ENCODE results near the gene PDSS1. TPM values are rescaled to one million over a fixed set of nuclear protein-coding genes. Genes with fewer than 3 reads are reported as not detected.

The PDSS1 gene
- total RNA-seq, 1 donor from 2014 or later, result 18.4 TPM

DNA sequence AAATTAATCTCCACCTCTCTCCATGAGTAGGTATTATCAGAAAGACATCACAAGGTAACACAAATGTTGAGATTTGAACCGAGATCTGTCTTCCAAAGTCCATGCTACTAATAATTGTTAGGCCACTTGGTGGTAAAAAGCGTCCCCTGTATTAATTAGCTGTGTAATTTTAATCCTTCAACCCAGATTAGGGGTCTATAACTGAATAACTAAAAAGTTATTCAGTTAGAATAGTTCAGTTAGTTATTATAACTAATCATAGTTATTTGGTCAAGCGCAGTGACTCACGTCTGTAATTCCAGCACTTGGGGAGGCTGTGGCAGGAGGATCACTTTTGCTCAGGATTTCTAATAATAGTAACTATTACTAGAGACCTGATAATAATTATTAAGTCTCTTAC is 5.6 kb downstream of the PDSS1 start:
- Histone ChIP-seq H3K27ac (no peak overlapping the region), H3K4me3 (no peak overlapping the region), H3K27me3 (no peaks in the 10 kb centered on the region), H3K4me1 (peaks cover 10% of the 10 kb centered on the region), H3K36me3 (peaks cover 3 to 8% of the 10 kb centered on the region in 2 donors), H3K9me3 (no peaks in the 10 kb centered on the region)
- no peak for DNase-seq (ENCODE audit: extremely low spot score in 2 of 2)
- intact Hi-C loops (cut with DNase I), result no loop called here
- TF ChIP-seq POLR2A (IDR thresholded peaks at IDR 0.05), result no peak
- TF ChIP-seq, protein P1, sequence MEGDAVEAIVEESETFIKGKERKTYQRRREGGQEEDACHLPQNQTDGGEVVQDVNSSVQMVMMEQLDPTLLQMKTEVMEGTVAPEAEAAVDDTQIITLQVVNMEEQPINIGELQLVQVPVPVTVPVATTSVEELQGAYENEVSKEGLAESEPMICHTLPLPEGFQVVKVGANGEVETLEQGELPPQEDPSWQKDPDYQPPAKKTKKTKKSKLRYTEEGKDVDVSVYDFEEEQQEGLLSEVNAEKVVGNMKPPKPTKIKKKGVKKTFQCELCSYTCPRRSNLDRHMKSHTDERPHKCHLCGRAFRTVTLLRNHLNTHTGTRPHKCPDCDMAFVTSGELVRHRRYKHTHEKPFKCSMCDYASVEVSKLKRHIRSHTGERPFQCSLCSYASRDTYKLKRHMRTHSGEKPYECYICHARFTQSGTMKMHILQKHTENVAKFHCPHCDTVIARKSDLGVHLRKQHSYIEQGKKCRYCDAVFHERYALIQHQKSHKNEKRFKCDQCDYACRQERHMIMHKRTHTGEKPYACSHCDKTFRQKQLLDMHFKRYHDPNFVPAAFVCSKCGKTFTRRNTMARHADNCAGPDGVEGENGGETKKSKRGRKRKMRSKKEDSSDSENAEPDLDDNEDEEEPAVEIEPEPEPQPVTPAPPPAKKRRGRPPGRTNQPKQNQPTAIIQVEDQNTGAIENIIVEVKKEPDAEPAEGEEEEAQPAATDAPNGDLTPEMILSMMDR (IDR thresholded peaks at IDR 0.05), result no peak
- no peak for TF ChIP-seq POLR2AphosphoS5 (IDR thresholded peaks at IDR 0.05; ENCODE audit: insufficient read depth in 1 of 2, low read depth in 1 of 2)

GRCh38 chr10:26703974-26704373 is 6.5 kb downstream of the PDSS1 start:
- H3K9me3 ChIP-seq, result no peaks in the 10 kb centered on the region
- no peak overlapping the region for H3K27ac ChIP-seq
- no peak overlapping the region for H3K4me3 ChIP-seq
- peaks cover 1% of the 10 kb centered on the region for H3K4me1 ChIP-seq
- H3K36me3 ChIP-seq, result peaks cover 3 to 8% of the 10 kb centered on the region in 2 donors
- no peak for DNase-seq (ENCODE audit: extremely low spot score in 2 of 2)
- no peaks in the 10 kb centered on the region for H3K27me3 ChIP-seq
- intact Hi-C loops (cut with DNase I), result no loop called here
- TF ChIP-seq, protein P1 (IDR thresholded peaks at IDR 0.05), result no peak
- TF ChIP-seq POLR2A (IDR thresholded peaks at IDR 0.05) (no peak), POLR2AphosphoS5 (IDR thresholded peaks at IDR 0.05; ENCODE audit: insufficient read depth in 1 of 2, low read depth in 1 of 2) (no peak)

- H3K27me3 ChIP-seq, result no peaks in the 10 kb centered on the region
- no peak for DNase-seq (ENCODE audit: extremely low spot score in 2 of 2)
- H3K27ac ChIP-seq, result no peak overlapping the region
- TF ChIP-seq POLR2AphosphoS5 (IDR thresholded peaks at IDR 0.05; ENCODE audit: insufficient read depth in 1 of 2, low read depth in 1 of 2), result no peak
- TF ChIP-seq, protein P1 (IDR thresholded peaks at IDR 0.05), result no peak
- no peaks in the 10 kb centered on the region for H3K4me1 ChIP-seq
- intact Hi-C loops (cut with DNase I), result no loop called here
- H3K4me3 ChIP-seq, result no peak overlapping the region
- H3K9me3 ChIP-seq, result no peaks in the 10 kb centered on the region
- peaks cover 3 to 8% of the 10 kb centered on the region in 2 donors for H3K36me3 ChIP-seq
These were observed 8.7 kb downstream of the PDSS1 start for GRCh38 chr10:26706206-26706605.

GRCh38 chr10:26706936-26707335 is 9.4 kb downstream of the PDSS1 start:
- H3K4me3 ChIP-seq, result no peak overlapping the region
- peaks cover 3 to 8% of the 10 kb centered on the region in 2 donors for H3K36me3 ChIP-seq
- no peak overlapping the region for H3K27ac ChIP-seq
- intact Hi-C loops (cut with DNase I), result no loop called here
- TF ChIP-seq POLR2A (IDR thresholded peaks at IDR 0.05) (no peak), POLR2AphosphoS5 (IDR thresholded peaks at IDR 0.05; ENCODE audit: insufficient read depth in 1 of 2, low read depth in 1 of 2) (no peak)
- TF ChIP-seq, protein P1 (IDR thresholded peaks at IDR 0.05), result no peak
- no peaks in the 10 kb centered on the region for H3K27me3 ChIP-seq
- no peaks in the 10 kb centered on the region for H3K9me3 ChIP-seq
- no peaks in the 10 kb centered on the region for H3K4me1 ChIP-seq
- no peak for DNase-seq (ENCODE audit: extremely low spot score in 2 of 2)

- intact Hi-C loops (cut with DNase I), result no loop called here
These were observed 13.8 kb downstream of the PDSS1 start for GRCh38 chr10:26711324-26711723.

More at GRCh38 chr10:26711324-26711723, 13.8 kb downstream of the PDSS1 start:
- Histone ChIP-seq H3K9me3 (no peaks in the 10 kb centered on the region), H3K4me3 (no peak overlapping the region), H3K27me3 (no peaks in the 10 kb centered on the region), H3K4me1 (no peaks in the 10 kb centered on the region), H3K36me3 (peaks cover 3 to 10% of the 10 kb centered on the region in 2 donors), H3K27ac (no peak overlapping the region)
- TF ChIP-seq POLR2AphosphoS5 (IDR thresholded peaks at IDR 0.05; ENCODE audit: insufficient read depth in 1 of 2, low read depth in 1 of 2), result no peak
- TF ChIP-seq, protein P1 (IDR thresholded peaks at IDR 0.05), result no peak
- TF ChIP-seq POLR2A (IDR thresholded peaks at IDR 0.05), result no peak
- no peak for DNase-seq (ENCODE audit: extremely low spot score in 2 of 2)
